Left renal cortex interstitium (tissue), 4 donors: ENCODE measurements around the gene FUT8. TPM values are rescaled to one million over a fixed set of nuclear protein-coding genes. Genes with fewer than 3 reads are reported as not detected.
"Not testable (repeated sequence)": the region's sequence is repeated elsewhere in the genome, so short reads cannot be mapped to it uniquely, and the experiment has no call there.

ENCODE experiments used
- DNase-seq, 4 donors: peaks; one replicate each; pipeline ENCODE4 v3.0.0-alpha.2; 2013; ENCODE audit warnings: low read depth in 4 of 4, low spot score in 2 of 4, missing footprints in 1 of 4
- polyA plus RNA-seq, 4 donors: library from polyadenylated mRNA; unstranded; fragments of 120-200 nt; gene quantifications; one replicate each; pipeline ENCODE4 v1.2.1, GENCODE V29; 2013; ENCODE audit not compliant: insufficient read length in 4 of 4

Gene FUT8
- polyA plus RNA-seq, 4 donors, result 14.8 to 22.0 (median 18.7) TPM

DNA sequence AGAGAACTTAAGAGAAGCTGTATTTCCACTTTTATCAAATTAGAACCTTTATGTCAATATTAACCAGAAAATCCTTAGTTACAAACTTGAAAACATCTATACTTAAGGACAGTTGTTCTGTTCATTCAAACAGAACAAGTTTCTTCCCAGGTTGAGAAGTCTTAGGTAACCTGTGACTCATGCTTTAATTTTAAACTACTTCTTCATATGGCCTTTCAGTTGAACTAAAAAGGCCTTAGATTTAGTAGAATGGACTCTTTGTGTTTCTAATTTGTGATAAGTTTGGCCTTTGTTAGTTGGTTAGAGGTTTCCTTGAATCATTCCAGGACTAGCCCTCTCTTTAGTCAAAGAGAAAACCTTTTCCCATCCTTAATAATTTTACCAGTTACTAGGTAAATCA, 274.2 kb downstream of the FUT8 start:
- DNase-seq, result no peak

DNA sequence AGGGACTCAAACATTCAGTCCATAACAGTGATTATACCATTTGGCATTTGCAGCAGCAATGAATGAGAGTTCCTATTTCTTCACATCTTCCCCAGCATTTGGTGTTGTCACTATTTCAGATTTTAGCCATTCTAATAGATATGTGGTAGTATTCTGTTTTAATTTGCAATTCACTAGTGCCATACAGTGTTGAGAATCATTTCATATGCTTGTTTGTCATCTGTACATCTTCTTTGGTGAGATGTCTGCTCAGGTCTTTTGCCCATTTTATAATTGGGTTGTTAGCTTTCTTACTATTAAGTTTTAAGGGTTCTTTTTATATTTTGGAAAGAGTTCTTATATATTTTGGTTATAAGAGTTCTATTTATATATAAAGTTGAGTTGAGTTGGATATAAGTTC, 276.5 kb downstream of the FUT8 start:
- DNase-seq, result no peak

DNA sequence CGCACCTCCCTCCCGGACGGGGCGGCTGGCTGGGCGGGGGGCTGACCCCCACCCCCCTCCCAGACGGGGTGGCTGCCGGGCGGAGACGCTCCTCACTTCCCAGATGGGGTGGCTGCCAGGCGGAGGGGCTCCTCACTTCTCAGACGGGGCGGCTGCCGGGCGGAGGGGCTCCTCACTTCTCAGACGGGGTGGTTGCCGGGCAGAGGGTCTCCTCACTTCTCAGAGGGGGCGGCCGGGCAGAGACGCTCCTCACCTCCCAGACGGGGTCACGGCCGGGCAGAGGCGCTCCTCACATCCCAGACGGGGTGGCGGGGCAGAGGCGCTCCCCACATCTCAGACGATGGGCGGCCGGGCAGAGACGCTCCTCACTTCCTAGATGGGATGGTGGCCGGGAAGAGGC, 280.0 kb downstream of the FUT8 start:
- not testable (repeated sequence) for DNase-seq

DNA sequence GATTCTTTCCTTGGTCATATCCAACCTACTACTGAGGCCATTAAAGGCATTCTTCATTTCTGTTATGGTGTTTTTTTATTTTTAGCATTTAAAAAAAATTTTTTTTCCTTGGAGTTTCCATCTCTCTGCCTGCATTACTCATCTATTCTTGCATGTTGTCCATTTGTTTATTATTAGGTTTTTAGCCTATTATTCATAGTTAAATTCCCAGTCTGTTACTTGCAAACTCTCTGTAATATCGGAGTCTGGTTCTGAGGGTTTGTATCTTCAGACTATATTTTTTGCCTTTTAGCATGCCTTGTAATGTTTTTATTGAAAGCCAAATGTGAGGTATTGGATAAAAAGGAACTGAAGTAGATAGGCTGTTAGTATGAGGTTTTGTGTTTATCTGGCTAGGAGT, 284.3 kb downstream of the FUT8 start:
- DNase-seq, result no peak

DNA sequence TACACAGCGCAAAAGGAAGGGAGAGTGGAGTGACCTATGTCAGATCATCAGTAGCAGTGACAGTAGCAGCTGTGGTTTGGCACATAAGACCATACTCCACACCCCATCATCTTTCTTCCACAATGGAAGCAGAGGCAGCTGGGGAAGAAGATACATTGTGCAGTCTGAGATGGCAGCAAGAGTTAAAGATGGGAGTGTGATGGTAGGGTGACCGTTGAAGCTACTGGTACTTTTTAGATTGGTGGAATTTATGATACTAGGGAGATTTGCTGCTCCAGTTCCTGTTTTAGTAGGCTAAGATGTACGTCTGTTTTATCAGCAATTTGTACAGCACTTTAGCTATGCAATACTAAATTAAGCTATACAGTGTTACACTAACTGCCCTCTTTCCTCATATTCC, 291.0 kb downstream of the FUT8 start:
- DNase-seq, result no peak

DNA sequence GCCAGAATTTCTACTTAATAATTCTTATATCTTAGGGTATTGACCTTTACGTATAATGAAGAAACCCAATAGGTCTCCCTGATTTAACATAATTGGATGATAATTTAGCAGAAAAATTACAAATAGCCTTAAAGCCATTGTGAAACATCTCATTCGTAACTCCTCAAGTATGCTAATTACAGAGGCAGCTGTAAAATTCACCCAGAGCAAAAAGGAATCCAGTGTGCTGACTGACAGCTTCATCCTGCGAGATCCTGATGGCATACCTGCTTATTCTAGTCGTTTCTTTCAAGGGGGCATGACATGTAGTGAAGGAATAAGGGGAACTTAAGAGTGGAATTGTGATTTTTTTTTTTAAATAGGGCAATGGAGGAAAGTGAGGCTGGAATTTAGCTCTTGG, 291.5 kb downstream of the FUT8 start:
- no peak for DNase-seq

DNA sequence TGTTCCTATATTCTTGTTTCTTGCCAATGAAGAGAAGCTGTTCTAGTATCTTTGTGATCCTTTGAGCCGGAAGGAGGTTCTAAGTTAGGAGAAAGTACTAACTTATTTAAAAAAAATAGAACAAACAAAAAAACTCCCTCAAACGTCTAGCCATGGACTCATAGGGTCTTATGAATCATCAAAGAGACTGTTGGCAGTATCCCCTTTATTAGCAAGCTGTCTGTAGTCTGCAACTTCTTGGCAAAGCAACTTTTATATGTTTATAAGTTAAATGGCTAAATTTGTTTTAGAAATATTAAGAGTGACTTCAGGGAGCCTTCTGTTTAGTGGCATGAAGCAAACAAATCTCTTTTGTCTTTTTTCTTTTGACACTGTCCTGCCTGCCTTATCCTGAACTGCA, 291.9 kb downstream of the FUT8 start:
- DNase-seq, result no peak

DNA sequence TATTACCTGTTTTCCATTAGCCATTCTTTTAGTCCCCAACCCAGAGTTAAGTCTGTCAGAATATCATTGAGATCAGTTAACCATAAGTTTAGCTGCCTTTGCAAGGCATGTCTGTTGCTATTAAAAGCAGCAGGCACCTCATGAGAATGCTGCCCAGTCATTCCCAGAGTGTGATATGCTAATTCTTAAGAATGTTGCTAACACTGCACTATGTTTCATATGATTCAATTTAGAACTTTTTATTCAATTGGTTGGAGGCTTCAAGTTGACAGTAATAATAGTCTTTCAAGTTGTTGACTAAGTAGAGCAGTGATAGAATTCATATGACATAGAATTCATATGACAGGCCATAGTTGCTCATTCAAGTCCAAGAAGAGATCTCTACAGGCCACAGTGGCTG, 292.3 kb downstream of the FUT8 start:
- no peak for DNase-seq

DNA sequence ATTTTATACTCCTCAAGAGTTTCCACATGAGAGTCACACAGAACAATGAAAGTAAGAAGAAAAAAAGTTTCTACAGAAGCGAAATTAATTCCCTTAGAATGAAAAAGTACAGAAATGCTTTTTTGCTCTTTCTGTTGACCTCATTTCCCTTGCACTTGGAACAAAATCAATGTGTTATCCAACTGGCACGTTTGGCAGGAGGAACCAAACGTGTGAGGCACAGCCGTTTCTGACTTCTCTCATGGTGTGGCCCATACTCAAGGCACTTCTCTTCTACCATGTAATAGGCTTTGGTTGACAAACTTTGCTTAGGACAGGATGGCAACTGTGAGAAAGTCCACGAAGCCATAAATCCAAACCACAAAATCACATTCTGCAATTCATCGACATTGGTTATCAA, 297.0 kb downstream of the FUT8 start:
- DNase-seq, result no peak

DNA sequence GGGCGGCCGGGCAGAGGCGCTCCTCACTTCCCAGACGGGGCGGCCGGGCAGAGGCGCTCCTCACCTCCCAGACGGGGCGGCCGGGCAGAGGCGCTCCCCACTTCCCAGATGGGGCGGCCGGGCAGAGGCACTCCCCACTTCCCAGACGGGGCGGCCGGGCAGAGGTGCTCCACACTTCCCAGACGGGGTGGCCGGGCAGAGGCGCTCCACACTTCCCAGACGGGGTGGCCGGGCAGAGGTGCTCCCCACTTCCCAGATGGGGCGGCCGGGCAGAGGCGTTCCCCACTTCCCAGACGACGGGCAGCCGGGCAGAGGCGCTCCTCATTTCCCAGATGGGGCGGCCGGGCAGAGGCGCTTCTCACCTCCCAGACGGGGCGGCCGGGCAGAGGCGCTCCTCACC, 304.3 kb downstream of the FUT8 start:
- DNase-seq, result not testable (repeated sequence)

DNA sequence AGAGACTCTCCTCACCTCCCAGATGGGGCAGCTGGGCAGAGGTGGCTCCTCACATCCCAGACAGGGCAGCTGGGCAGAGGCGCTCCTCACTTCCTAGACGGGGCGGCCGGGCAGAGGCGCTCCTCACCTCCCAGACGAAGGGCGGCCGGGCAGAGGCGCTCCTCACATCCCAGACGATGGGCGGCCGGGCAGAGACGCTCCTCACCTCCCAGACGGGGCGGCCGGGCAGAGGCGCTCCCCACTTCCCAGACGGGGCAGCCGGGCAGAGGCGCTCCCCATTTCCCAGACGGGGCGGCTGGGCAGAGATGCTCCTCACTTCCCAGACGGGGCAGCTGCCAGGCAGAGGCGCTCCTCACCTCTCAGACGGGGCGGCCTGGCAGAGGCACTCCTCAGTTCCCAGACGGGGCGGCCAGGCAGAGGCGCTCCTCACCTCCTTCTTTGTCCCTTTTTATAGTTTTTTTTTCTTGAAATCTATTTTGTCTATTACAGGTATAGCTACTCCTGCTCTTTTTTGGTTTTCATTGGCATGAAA, 304.9 kb downstream of the FUT8 start:
- not testable (repeated sequence) for DNase-seq

DNA sequence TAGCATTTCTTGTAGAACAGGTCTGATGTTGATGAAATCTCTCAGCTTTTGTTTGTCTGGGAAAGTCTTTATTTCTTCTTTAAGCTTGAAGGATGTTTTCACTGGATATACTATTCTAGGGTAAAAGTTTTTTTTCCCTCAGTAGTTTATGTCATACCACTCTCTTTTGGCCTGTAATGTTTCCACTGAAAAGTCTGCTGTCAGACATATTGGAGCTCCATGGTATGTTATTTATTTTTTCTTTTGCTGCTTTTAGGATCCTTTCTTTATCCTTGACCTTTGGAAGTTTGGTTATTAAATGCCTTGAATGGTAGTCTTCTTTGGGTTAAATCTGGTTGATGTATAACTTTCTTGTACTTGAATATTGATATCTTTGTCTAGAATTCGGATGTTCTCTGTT, 306.1 kb downstream of the FUT8 start:
- DNase-seq, result no peak

DNA sequence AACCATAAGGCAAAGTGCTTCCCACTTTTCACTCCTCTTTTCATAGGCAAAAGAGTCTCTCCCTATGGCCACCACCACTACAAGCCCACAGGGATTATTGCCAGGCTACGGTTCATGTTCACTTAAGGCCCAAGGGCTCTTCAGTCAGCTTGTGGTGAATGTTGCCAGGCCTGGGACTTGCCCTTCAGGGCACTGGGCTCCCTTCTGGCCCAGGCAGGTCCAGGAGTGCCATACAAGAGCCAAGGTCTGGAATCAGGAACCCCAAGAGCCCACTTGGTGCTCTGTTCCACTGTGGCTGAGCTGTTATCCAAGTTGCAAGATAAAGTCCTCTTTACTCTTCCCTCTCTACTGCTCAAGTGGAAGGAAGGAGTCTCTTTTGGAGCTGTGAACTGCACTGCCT, 307.6 kb downstream of the FUT8 start:
- no peak for DNase-seq

DNA sequence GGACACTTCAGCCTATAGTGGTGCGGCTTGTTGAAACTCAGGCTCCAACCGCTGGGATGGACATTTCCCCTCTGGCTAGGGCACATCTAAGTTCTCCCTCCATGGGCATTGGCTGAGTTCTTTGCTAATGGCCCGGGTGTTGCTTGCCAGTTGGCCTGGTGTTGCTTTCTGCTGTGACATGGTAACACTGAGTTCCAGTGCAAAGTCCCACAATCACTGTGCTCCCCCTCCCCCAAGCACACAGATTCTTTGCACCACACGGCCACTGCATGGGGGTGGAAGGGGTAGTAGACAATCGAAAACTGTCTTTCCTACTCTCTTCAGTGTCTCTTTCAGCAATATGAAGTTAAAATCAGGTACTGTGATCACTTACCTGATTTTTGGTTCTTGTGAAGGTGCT, 308.2 kb downstream of the FUT8 start:
- DNase-seq, result no peak

DNA sequence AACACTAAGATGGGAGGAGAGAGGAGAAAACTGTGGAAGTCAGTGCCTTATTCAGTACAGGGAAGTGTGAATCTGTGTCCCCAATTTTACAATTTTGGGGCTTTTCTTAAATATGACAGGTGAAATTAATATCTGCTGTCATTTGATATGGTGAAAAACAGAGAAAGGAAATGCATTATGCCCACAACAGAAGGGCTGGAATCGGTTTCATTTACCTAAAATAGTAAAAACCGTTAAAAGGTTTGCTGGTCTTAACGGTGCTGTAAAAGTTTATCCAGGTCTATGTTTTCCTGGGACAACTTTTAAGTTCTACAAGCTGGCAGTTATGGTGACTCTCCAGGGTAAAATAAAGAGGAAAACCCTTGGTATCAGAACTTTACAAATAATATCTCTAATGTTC, 310.8 kb downstream of the FUT8 start:
- no peak for DNase-seq

DNA sequence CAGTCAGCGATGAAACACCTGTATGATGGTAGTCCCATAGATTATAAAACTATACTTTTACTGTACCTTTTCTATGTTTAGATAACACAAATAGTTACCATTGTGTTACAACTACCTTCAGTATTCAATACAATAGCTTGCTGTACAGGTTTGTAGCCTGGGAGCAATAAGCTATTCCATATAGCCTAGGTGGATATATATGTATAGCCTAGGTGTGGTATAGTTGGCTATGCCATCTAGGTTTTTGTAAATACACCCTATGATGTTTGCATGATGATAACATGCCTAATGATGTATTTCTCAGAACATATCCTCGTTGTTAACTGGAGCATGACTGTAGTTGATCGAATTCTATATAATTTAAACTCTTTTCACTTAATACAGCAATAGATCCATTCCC, 316.1 kb downstream of the FUT8 start:
- DNase-seq, result no peak

DNA sequence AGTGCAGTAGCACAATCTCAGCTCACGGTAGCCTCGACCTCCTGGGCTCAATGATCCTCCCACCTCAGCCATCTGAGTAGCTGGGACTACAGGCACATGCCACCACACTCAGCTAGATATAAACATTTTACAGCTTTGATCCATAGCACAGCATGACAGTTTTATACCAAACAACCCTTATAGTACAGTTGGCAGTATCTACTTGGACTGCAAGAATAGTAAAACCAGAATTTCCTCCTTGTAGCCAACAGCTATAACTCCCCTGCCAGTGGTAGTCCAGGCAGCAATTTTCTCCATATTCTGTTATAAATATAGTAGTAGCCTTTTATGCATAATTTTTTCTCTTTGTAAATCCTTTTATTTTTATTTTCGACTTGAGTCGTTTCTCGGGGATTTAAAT, 317.0 kb downstream of the FUT8 start:
- no peak for DNase-seq

DNA sequence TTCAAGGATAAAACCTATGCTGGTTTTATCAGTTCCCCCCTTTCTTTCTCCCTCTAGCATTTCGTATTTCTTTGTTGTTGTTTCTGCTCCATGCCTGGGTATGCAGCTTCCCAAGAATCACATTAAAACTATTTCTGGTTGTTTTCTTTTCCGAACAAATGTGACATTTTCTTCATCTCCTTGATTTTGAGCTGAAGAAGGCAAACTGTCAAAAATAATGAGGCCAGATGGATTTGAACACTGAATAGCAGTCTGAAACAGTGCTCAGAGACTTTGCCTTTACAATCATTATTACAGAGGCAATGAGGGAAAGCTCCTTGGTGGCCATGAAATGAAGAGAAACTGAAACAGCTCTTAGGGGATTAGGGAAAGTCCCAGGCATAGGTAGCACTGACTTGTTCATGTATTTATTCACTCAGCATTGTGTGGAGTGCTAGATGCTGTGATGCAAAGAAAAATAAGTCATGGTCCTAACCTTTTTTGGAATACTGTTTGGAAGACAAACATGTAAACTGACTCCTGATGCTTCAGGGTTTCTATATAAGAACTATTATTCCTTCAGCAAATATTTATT, 319.5 kb downstream of the FUT8 start:
- DNase-seq, result no peak

DNA sequence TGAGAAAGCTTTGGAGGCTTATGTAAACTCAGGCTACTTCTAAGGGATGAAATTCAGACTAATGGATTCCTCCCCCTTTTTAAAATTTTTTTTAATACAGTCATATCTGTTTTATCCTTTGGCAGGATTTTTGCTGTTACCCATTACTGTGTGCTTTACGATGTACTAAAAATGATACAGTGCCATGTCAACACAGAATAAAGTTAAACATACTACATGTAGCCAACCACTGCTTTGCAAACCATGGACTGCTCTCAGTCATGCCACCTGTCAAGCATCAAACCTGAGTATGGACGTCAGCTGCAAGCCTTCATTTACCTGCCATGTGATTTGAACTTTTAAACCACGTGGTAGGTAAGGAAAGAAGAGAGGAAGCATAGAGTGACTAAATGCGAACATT, 325.8 kb downstream of the FUT8 start:
- DNase-seq, result peak in 1 of 4 donors; percentile 7

DNA sequence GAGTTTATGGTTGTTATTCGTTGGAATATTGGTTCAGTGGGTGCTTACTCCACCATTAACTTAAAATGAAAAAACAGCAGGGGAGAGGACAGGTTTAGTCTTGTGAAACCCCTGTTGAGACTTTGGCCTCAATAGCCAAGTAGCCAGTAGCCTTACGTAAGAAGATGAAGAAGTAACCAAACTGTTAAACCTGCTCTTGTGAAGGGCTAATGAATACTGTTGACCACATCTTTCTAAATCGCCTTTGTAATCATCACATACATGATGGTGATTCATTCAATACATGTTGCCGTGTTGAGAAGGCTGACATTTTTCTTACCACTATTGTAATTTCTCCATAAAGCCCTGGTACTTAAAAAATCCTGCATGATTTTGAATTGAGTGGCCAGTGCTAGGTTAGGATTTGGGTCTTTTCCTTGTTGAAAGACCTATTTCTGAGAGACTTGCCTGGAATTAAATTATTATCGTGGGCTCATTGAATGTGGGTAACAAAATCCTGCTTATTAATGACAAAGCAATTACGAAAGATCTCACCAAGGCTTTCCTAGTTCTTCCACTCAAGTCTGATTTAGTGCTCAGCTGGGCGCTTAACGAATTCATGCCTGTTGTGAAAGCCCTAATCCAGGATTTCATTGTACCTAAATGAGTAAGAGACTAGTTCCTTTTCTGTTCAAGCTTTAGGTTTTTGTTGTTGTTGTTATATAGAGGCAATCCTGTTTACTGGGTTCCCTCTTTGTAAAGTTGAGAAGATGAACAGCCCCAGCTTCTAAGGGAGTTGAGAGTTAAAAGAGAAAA, 333.1 kb downstream of the FUT8 start:
- no peak for DNase-seq

DNA sequence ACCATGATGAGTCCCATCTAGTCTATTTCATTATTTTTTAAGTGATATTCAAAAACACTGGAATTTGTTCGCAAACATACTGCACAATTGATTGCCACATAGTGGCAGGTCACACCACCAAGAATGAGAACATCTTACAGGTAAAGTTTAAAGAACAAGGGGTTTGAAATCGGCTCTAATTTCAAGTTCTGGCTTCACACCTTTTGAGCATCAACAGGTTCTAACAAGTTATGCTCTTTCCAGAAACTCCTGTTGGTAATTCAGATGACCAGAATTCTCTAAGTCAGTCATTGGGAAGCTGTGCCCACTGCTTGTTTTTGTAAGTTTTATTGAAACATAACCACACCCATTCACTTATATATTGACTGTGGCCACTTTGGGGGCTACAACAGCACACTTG, 336.3 kb downstream of the FUT8 start:
- no peak for DNase-seq

DNA sequence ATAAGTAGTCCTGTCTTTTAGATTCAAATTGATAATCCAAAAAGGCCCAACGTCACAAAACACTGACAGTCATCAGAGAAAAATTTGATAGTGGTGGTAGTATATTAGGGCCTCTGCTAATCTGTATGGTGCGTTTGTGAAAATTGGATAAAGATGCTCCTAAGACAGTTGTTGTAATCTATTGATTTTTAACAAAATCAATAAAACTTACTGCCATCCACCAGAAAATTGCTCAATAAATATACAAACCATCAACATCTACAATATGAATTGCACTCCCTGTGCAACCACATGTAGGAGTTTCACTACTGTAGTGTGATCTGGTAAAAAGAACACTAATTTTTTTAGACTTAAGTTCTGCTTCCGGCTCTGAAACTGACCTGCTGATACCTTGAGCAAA, 336.8 kb downstream of the FUT8 start:
- DNase-seq, result no peak
